Endodermal cell (in vitro differentiated cells): ENCODE data around the gene OPRD1. TPM values are rescaled to one million over a fixed set of nuclear protein-coding genes. Genes with fewer than 3 reads are reported as not detected.

Source experiments
- DNase-seq: peaks from one replicate; pipeline ENCODE4 v3.0.0-alpha.2; 2017
- H3K27ac ChIP-seq: 2 replicates; pipeline ENCODE4 v1.5.1; 2013; ENCODE audit warnings: mild to moderate bottlenecking, low read depth, low read length, moderate library complexity
- H3K27me3 ChIP-seq: 2 replicates; pipeline ENCODE4 v1.6.1; 2013; ENCODE audit warnings: mild to moderate bottlenecking, low read length, moderate library complexity; ENCODE audit not compliant: insufficient read depth, control insufficient read depth, poor library complexity, severe bottlenecking
- H3K36me3 ChIP-seq: 2 replicates; pipeline ENCODE4 v1.7.0; 2013; ENCODE audit warnings: mild to moderate bottlenecking, low read length, moderate library complexity; ENCODE audit not compliant: control insufficient read depth, insufficient read depth
- H3K4me1 ChIP-seq: one replicate; pipeline ENCODE4 v1.7.0; 2013; ENCODE audit warnings: low read length; ENCODE audit not compliant: control insufficient read depth, insufficient read depth
- H3K4me3 ChIP-seq: 2 replicates; pipeline ENCODE4 v1.5.1; 2013; ENCODE audit warnings: mild to moderate bottlenecking, low read length, moderate library complexity
- H3K9ac ChIP-seq: 2 replicates; pipeline ENCODE4 v1.6.1; 2013; ENCODE audit warnings: mild to moderate bottlenecking, low read length, moderate library complexity; ENCODE audit not compliant: poor library complexity, severe bottlenecking; ENCODE audit errors: extremely low read depth
- H3K9me3 ChIP-seq: 2 replicates; pipeline ENCODE4 v1.6.1; 2013; ENCODE audit warnings: mild to moderate bottlenecking, low read length, moderate library complexity; ENCODE audit not compliant: control insufficient read depth
- H3K27ac Mint-ChIP-seq: 2 replicates; pipeline ENCODE4 v1.8.0; 2020; ENCODE audit warnings: mixed read lengths
- H3K27me3 Mint-ChIP-seq: 2 replicates; pipeline ENCODE4 v1.8.0; 2021; ENCODE audit warnings: mild to moderate bottlenecking, mixed read lengths; ENCODE audit not compliant: insufficient read depth
- H3K36me3 Mint-ChIP-seq: 2 replicates; pipeline ENCODE4 v1.8.0; 2020; ENCODE audit warnings: low read depth, mixed read lengths
- H3K4me1 Mint-ChIP-seq: 2 replicates; pipeline ENCODE4 v1.8.0; 2020; ENCODE audit warnings: mixed read lengths
- H3K4me3 Mint-ChIP-seq: 2 replicates; pipeline ENCODE4 v1.8.0; 2020; ENCODE audit warnings: mild to moderate bottlenecking, moderate library complexity, mixed read lengths
- H3K9me3 Mint-ChIP-seq: 2 replicates; pipeline ENCODE4 v1.8.0; 2020; ENCODE audit warnings: mild to moderate bottlenecking, mixed read lengths
- CTCF ChIP-seq: fragments of 200-600 bp; sonication (generic); conservative IDR thresholded peaks from 2 replicates; pipeline ENCODE4 v1.5.0; 2021; ENCODE audit warnings: antibody characterized with exemption, mild to moderate bottlenecking
- WGBS, 2 experiments: methylation state at CpG; one replicate each; pipeline versions ENCODE4 v1.1.5 to v1.1.7; 2013; ENCODE audit warnings: missing lambda C conversion rate in 2 of 2, mixed read lengths in 1 of 2; ENCODE audit not compliant: insufficient coverage in 1 of 2, insufficient read length in 1 of 2; 5-methylcytosine and 5-hydroxymethylcytosine counted together
- total RNA-seq, 2 donors: library from RNA; stranded (reverse); fragmentation: NEBNext Ultra II Directional in 1 of 2; extraction: Animal tissue kit (Norgen Biotek cat#: 25700) in 1 of 2; gene quantifications; 2 replicates in 1 of 2; 3 replicates in 1 of 2; pipeline ENCODE4 v1.2.1, GENCODE V29; 2021

Gene OPRD1
- total RNA-seq, 2 donors from 2014 or later = 0.55 to 0.75 TPM

- Histone ChIP-seq H3K27ac (no peak overlapping the region), H3K9me3 (no peaks in the 10 kb centered on the region), H3K9ac (no peak overlapping the region), H3K27me3 (no peaks in the 10 kb centered on the region), H3K4me3 (no peak overlapping the region), H3K36me3 (no peaks in the 10 kb centered on the region), H3K4me1 (peaks cover 8% of the 10 kb centered on the region)
- Mint-ChIP-seq H3K36me3 (no peaks in the 10 kb centered on the region), H3K27ac (no peak overlapping the region), H3K4me1 (peaks cover 17% of the 10 kb centered on the region), H3K4me3 (no peak overlapping the region), H3K27me3 (peaks cover 20% of the 10 kb centered on the region), H3K9me3 (no peaks in the 10 kb centered on the region)
- no peak for TF ChIP-seq CTCF
- 86 to 96% methylated on average over 6 to 7 of the region's 7 CpGs for WGBS, 2 experiments
- no peak for DNase-seq
Observed at GRCh38 chr1:28888915-28889314, 76.9 kb downstream of the OPRD1 start.

GRCh38 chr1:28889357-28889756 is 77.4 kb downstream of the OPRD1 start:
- H3K4me1 Mint-ChIP-seq = peaks cover 15% of the 10 kb centered on the region

GRCh38 chr1:28890435-28890834 is 78.5 kb downstream of the OPRD1 start:
- H3K36me3 Mint-ChIP-seq = no peaks in the 10 kb centered on the region
- peaks cover 20% of the 10 kb centered on the region for H3K27me3 Mint-ChIP-seq
- no peaks in the 10 kb centered on the region for H3K36me3 ChIP-seq
- peaks cover 3% of the 10 kb centered on the region for H3K4me1 ChIP-seq
- peaks cover 7% of the 10 kb centered on the region for H3K4me1 Mint-ChIP-seq
- WGBS, 2 experiments = 85 to 94% methylated on average over 4 to 8 of the region's 8 CpGs
- H3K9me3 ChIP-seq = no peaks in the 10 kb centered on the region
- TF ChIP-seq CTCF = no peak
- H3K27ac Mint-ChIP-seq = no peak overlapping the region
- no peak overlapping the region for H3K4me3 Mint-ChIP-seq
- no peak for DNase-seq
- H3K27ac ChIP-seq = no peak overlapping the region
- H3K9ac ChIP-seq = no peak overlapping the region
- H3K4me3 ChIP-seq = no peak overlapping the region
- H3K9me3 Mint-ChIP-seq = no peaks in the 10 kb centered on the region
- no peaks in the 10 kb centered on the region for H3K27me3 ChIP-seq

More at GRCh38 chr1:28889357-28889756, 77.4 kb downstream of the OPRD1 start:
- H3K9me3 Mint-ChIP-seq = no peaks in the 10 kb centered on the region
- no peaks in the 10 kb centered on the region for H3K36me3 Mint-ChIP-seq
- H3K4me3 Mint-ChIP-seq = no peak overlapping the region
- H3K9ac ChIP-seq = no peak overlapping the region
- H3K4me1 ChIP-seq = peaks cover 8% of the 10 kb centered on the region
- WGBS, 2 experiments = 97 to 98% methylated on average over 5 of the region's 5 CpGs
- no peak overlapping the region for H3K27ac ChIP-seq
- peaks cover 20% of the 10 kb centered on the region for H3K27me3 Mint-ChIP-seq
- H3K4me3 ChIP-seq = no peak overlapping the region
- DNase-seq = no peak
- no peaks in the 10 kb centered on the region for H3K27me3 ChIP-seq
- no peak for TF ChIP-seq CTCF
- H3K9me3 ChIP-seq = no peaks in the 10 kb centered on the region
- no peak overlapping the region for H3K27ac Mint-ChIP-seq
- H3K36me3 ChIP-seq = no peaks in the 10 kb centered on the region
